Psoas muscle (tissue), 8 donors: ENCODE data around the gene UQCRH. TPM values are rescaled to one million over a fixed set of nuclear protein-coding genes. Genes with fewer than 3 reads are reported as not detected.
"Not testable (repeated sequence)": the region's sequence is repeated elsewhere in the genome, so short reads cannot be mapped to it uniquely, and the experiment has no call there.

Source experiments
- ATAC-seq, 4 donors: fragments of 200-7000 bp; cut with Tn5 transposase; one replicate each; pipeline ENCODE4 v1.9.1; 2020; ENCODE audit warnings: moderate library complexity in 3 of 4, mild to moderate bottlenecking in 2 of 4
- DNase-seq, 2 donors: peaks; one replicate each; pipeline ENCODE4 v3.0.0-alpha.2; 2020
- H3K27ac ChIP-seq: fragments of 200-600 bp; one replicate; pipeline ENCODE4 v1.8.0; 2022
- H3K27me3 ChIP-seq, 3 donors: fragments of 200-600 bp in 1 of 3; one replicate each; pipeline versions ENCODE4 v1.6.1 to v1.8.0; 2013 to 2022; ENCODE audit warnings: low read length in 2 of 3, mild to moderate bottlenecking in 2 of 3, moderate library complexity in 1 of 3; ENCODE audit not compliant: insufficient read depth in 3 of 3
- H3K36me3 ChIP-seq, 2 donors: fragments of 200-600 bp in 1 of 2; one replicate each; pipeline versions ENCODE4 v1.6.1 to v1.8.0; 2013 to 2022; ENCODE audit warnings: low read depth in 1 of 2, mild to moderate bottlenecking in 1 of 2, moderate library complexity in 1 of 2; ENCODE audit not compliant: insufficient read depth in 1 of 2
- H3K4me1 ChIP-seq: fragments of 200-600 bp; one replicate; pipeline ENCODE4 v1.8.0; 2022
- H3K4me3 ChIP-seq: fragments of 200-600 bp; one replicate; pipeline ENCODE4 v1.8.0; 2022; ENCODE audit warnings: mild to moderate bottlenecking
- H3K9me3 ChIP-seq: fragments of 200-600 bp; one replicate; pipeline ENCODE4 v1.8.0; 2022
- CTCF ChIP-seq: fragments of 200-600 bp; IDR thresholded peaks from one replicate; pipeline ENCODE4 v1.8.0; 2022; ENCODE audit warnings: antibody characterized with exemption
- WGBS, 3 donors: extraction: QIAGEN DNeasy Blood & Tissue Kit; methylation state at CpG; one replicate each; pipeline versions ENCODE4 v1.1.6 to v1.1.7; 2013; 5-methylcytosine and 5-hydroxymethylcytosine counted together
- intact Hi-C, 2 donors: fragments of 100-400 bp; cut with DNase I; formaldehyde crosslinking; loops; one replicate each; pipeline versions ENCODE4 v1.11.0 to v1.14.2; 2022
- polyA plus RNA-seq, 3 donors: library from polyadenylated mRNA; stranded (reverse); fragments of 200-250 nt; gene quantifications; one replicate each; pipeline ENCODE4 v1.2.3, GENCODE V29; 2013
- total RNA-seq, 4 donors: library from RNA; stranded (reverse); fragmentation: NEBNext Ultra II Directional in 2 of 4; extraction: Animal tissue kit (Norgen Biotek cat#: 25700) in 2 of 4; gene quantifications; one replicate each; pipeline versions ENCODE4 v1.2.1 to v1.2.4, GENCODE V29; 2021 to 2023
- donor health status: healthy with polysubstance abuse.
- donor health status: DM: no; HTN: no; CAD: no; lungs with moderate emphysema.
- donor health status: Bipolar disorder and iron deficiency.
- donor health status: healthy.
- donor health status: DM: yes; HTN: yes; CAD: no.
- donor health status: DM: no; HTN: no; CAD: no.
- donor health status: DM: no; HTN: no; CAD: no.
- donor health status: DM: yes; HTN: yes; CAD: no.

The UQCRH gene
- total and polyA plus RNA-seq, 7 donors = 267 to 1,297 (median 440) TPM

GRCh38 chr1:46344481-46344880, 41.0 kb downstream of the UQCRH start:
- no peak for ATAC-seq
- intact Hi-C loops = no loop called here

GRCh38 chr1:46345281-46345680, 41.8 kb downstream of the UQCRH start:
- TF ChIP-seq CTCF = no peak
- H3K36me3 ChIP-seq = peaks cover 4 to 71% of the 10 kb centered on the region in 2 donors
- peaks cover 11% of the 10 kb centered on the region for H3K4me1 ChIP-seq
- H3K9me3 ChIP-seq = no peaks in the 10 kb centered on the region
- no peak for ATAC-seq
- no peaks in the 10 kb centered on the region for H3K27me3 ChIP-seq
- intact Hi-C loops = no loop called here
- no peak overlapping the region for H3K27ac ChIP-seq
- H3K4me3 ChIP-seq = no peak overlapping the region
- DNase-seq = no peak

More at GRCh38 chr1:46344481-46344880, 41.0 kb downstream of the UQCRH start:
- Histone ChIP-seq H3K27me3 (no peaks in the 10 kb centered on the region), H3K36me3 (peaks cover 1 to 63% of the 10 kb centered on the region in 2 donors), H3K27ac (no peak overlapping the region), H3K4me1 (peaks cover 11% of the 10 kb centered on the region), H3K9me3 (no peaks in the 10 kb centered on the region), H3K4me3 (no peak overlapping the region)
- no peak for DNase-seq
- WGBS, 3 donors = 85 to 90% (median 85%) methylated on average over 3 of the region's 3 CpGs
- TF ChIP-seq CTCF = no peak

- H3K27ac ChIP-seq = no peak overlapping the region
- H3K9me3 ChIP-seq = no peaks in the 10 kb centered on the region
- H3K4me3 ChIP-seq = no peak overlapping the region
- H3K27me3 ChIP-seq = no peaks in the 10 kb centered on the region
- 79 to 85% (median 83%) methylated on average over 2 of the region's 2 CpGs for WGBS, 3 donors
- H3K36me3 ChIP-seq = peaks cover 6 to 88% of the 10 kb centered on the region in 2 donors
- H3K4me1 ChIP-seq = peaks cover 4% of the 10 kb centered on the region
- no peak for TF ChIP-seq CTCF
- ATAC-seq = no peak
- intact Hi-C loops = loop anchor here in 1 of 2 donors (10.0 kb wide), 1 partner anchor 108 kb away; the partner anchor contains the start of gene RAD54L
- no peak for DNase-seq
Measured at GRCh38 chr1:46352363-46352762, 48.9 kb downstream of the UQCRH start.

- whole genome bisulfite sequencing, 3 donors = 89 to 97% (median 89%) methylated on average over 5 of the region's 5 CpGs
Measured at GRCh38 chr1:46355920-46356319, 52.4 kb downstream of the UQCRH start.

GRCh38 chr1:46362158-46362557, 58.7 kb downstream of the UQCRH start:
- H3K9me3 ChIP-seq = no peaks in the 10 kb centered on the region
- no peak for DNase-seq
- peaks cover 8% of the 10 kb centered on the region for H3K4me1 ChIP-seq
- H3K36me3 ChIP-seq = peaks cover 24 to 95% of the 10 kb centered on the region in 2 donors
- no peak for TF ChIP-seq CTCF
- H3K4me3 ChIP-seq = no peak overlapping the region
- H3K27me3 ChIP-seq = no peaks in the 10 kb centered on the region
- peak; percentile 31 to 58 (median 45) for ATAC-seq
- H3K27ac ChIP-seq = no peak overlapping the region
- intact Hi-C loops = no loop called here
- 57 to 70% (median 68%) methylated on average over 3 of the region's 3 CpGs for WGBS, 3 donors

More at GRCh38 chr1:46355920-46356319, 52.4 kb downstream of the UQCRH start:
- intact Hi-C loops = loop anchor here in 1 of 2 donors (10.0 kb wide), 1 partner anchor 111 kb away; the partner anchor contains the start of gene RAD54L
- not testable (repeated sequence) for DNase-seq, H3K4me1 ChIP-seq, ATAC-seq, H3K9me3 ChIP-seq, H3K27ac ChIP-seq, H3K4me3 ChIP-seq, H3K27me3 ChIP-seq
- H3K36me3 ChIP-seq = peaks cover 10 to 92% of the 10 kb centered on the region in 2 donors
